GM21786 (cell line): ENCODE measurements around the gene IKBIP.
"Not testable (repeated sequence)": the region's sequence is repeated elsewhere in the genome, so short reads cannot be mapped to it uniquely, and the experiment has no call there.

Experiments used
- ATAC-seq: cut with Tn5 transposase; IDR thresholded peaks from one replicate; pipeline ENCODE4 v1.9.1; 2021; ENCODE audit not compliant: unreplicated experiment

Gene IKBIP

GRCh38 chr12:98578392-98578791, 66.2 kb downstream of the IKBIP start:
- ATAC-seq = no peak

- ATAC-seq = not testable (repeated sequence)
Observed at GRCh38 chr12:98576795-98577194, 67.8 kb downstream of the IKBIP start.

GRCh38 chr12:98575013-98575412, 69.6 kb downstream of the IKBIP start:
- ATAC-seq = no peak
